Fibroblast of the aortic adventitia (primary cell): ENCODE measurements around the gene SH3D21. TPM values are rescaled to one million over a fixed set of nuclear protein-coding genes. Genes with fewer than 3 reads are reported as not detected.

Experiments used
- DNase-seq: peaks from one replicate; pipeline ENCODE4 v3.0.0-alpha.2; 2010; ENCODE audit warnings: low read depth
- H3K4me3 ChIP-seq: 2 replicates; pipeline ENCODE4 v1.5.1; 2011; ENCODE audit warnings: low read depth, mild to moderate bottlenecking, control low read depth, low read length, moderate library complexity
- CTCF ChIP-seq: IDR thresholded peaks from 2 replicates; pipeline ENCODE4 v1.5.1; 2011; ENCODE audit warnings: mild to moderate bottlenecking, low read length, control low read depth, inconsistent platforms; ENCODE audit not compliant: insufficient read depth
- total RNA-seq: library from RNA; depleted of rRNA; stranded (reverse); fragments of >200 nt; gene quantifications from 2 replicates; pipeline ENCODE4 v1.2.3, GENCODE V29; 2012; ENCODE audit warnings: low replicate concordance

Gene SH3D21
- total RNA-seq, 1 donor: 5.2 TPM

- DNase-seq: peak; percentile 64
- TF ChIP-seq CTCF: no peak
- no peak overlapping the region for H3K4me3 ChIP-seq
Observed at GRCh38 chr1:36273024-36273423, 33.1 kb upstream of the SH3D21 start.

- no peak for DNase-seq
- no peak for TF ChIP-seq CTCF
- no peak overlapping the region for H3K4me3 ChIP-seq
Observed at GRCh38 chr1:36274201-36274600, 32.0 kb upstream of the SH3D21 start.

- no peak for DNase-seq
- no peak overlapping the region for H3K4me3 ChIP-seq
- TF ChIP-seq CTCF: no peak
Observed at GRCh38 chr1:36276688-36277087, 29.5 kb upstream of the SH3D21 start.

- TF ChIP-seq CTCF: no peak
- H3K4me3 ChIP-seq: no peak overlapping the region
- peak; percentile 80 for DNase-seq
Observed at GRCh38 chr1:36279110-36279788, 26.9 kb upstream of the SH3D21 start.

- DNase-seq: no peak
Observed at GRCh38 chr1:36279789-36280296, 26.3 kb upstream of the SH3D21 start.

GRCh38 chr1:36284061-36284460, 22.1 kb upstream of the SH3D21 start:
- no peak overlapping the region for H3K4me3 ChIP-seq
- peak; percentile 60 for DNase-seq
- TF ChIP-seq CTCF: no peak

More at GRCh38 chr1:36279789-36280296, 26.3 kb upstream of the SH3D21 start:
- TF ChIP-seq CTCF: no peak
- H3K4me3 ChIP-seq: no peak overlapping the region

GRCh38 chr1:36284517-36284916, 21.7 kb upstream of the SH3D21 start:
- no peak for TF ChIP-seq CTCF
- no peak for DNase-seq

More at GRCh38 chr1:36284517-36284916, 21.7 kb upstream of the SH3D21 start:
- H3K4me3 ChIP-seq: no peak overlapping the region
